HG02763 (cell line): Measurements from ENCODE around the gene CDC42BPB.
"Not testable (repeated sequence)": the region's sequence is repeated elsewhere in the genome, so short reads cannot be mapped to it uniquely, and the experiment has no call there.

Experiments
- ATAC-seq: cut with Tn5 transposase; IDR thresholded peaks from one replicate; pipeline ENCODE4 v1.9.1; 2021; ENCODE audit warnings: mild to moderate bottlenecking, moderate library complexity; ENCODE audit not compliant: unreplicated experiment

The CDC42BPB gene

DNA sequence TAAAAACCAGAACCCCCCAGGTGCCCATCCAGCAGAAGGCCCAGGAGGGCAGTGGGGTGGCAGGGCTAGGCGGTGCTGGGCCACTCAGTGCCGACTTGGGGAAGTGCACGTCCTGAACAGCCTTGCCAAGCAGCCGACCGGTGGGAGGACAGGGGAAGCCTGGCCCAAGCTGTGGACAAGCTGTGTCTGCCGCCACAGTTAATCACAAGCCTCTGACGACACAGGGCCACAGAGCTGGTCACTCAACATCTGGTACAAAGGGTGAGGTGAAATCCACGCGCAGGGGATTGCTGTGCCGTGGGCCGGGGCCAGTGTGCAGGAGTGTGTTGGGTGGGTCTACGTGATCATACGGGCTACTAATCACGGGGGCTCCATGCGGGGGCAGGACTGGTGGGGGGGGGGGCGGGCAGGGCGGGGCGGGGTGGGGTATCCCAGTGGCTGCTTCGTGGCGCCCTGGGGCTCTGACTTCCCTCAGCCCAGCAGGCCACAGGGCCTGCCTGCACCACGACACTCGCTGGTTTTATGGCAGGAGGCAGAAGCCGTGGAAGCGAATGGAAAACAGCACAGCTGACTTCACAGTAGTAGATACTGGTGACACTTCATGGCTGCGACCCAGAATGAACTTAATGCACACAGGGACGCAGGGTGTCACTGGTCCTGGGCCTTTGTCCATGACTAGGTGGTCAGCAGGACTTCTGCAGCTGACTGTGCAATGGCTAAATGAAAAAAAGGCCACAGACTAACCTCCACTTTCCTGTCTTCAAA is 124.7 kb downstream of the CDC42BPB start:
- no peak for ATAC-seq

GRCh38 chr14:102931580-102932285 is 125.6 kb downstream of the CDC42BPB start:
- ATAC-seq: no peak

DNA sequence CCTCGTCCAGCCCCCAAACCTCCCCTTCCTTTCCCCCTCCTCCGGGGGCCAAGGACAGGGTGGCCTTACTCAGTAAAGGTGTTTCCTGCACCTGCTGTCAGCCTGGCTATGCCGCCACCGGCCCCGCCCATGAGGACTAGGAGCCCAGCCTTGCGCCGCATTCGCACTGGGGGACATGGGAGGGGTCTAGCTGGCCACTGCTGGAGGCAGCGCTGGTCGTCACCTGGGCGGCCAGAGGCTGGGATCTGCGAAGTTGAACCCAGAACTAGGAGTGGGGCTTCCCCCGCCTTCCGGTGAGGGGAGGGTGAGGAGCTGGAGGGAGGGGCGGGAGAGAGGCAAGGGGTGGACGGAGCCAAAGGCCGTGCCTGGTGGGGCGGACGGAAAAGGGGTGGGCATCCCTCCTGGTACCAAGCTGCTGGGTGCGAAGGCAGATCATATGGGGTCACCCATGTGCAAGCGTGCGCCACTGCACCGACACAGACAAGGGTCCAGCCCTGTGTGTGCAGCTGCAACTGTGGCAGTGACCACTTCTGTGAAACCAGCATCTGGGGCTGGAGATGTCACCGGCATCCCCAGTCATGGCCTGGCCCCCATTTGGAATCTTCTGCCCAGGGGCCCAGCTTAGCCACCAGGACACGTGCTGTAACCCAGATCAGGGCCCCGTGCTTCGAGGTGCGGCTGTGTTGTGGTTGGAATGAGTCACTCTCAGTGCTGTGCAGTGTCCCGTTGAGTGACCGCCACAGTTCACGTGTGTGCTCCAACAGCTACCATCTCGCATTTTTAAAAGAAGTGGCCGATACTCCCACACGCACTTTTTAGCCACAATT is 126.4 kb downstream of the CDC42BPB start:
- ATAC-seq: no peak

DNA sequence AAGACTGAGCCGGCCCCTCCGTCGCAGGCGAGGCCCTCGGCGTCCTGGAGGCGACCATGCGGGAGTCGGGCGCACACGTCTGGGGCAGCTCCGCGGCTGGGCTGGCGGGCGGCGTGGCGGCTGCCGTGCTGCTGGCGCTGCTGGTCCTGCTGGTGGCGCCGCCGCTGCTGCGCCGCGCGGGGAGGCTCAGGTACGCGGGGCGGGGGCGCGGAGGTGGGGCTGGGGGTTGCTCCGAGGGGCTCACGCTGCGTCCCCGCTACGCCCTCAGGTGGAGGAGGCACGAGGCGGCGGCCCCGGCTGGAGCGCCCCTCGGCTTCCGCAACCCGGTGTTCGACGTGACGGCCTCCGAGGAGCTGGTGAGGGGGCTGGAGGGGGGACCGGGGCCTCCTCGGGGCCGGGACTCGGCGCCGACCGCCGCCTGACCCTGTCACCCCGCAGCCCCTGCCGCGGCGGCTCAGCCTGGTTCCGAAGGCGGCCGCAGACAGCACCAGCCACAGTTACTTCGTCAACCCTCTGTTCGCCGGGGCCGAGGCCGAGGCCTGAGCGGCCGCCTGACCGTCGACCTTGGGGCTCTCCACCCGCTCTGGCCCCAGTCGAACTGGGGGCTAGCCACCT is 127.1 kb downstream of the CDC42BPB start:
- ATAC-seq: no peak

GRCh38 chr14:102929241-102930137 is 127.9 kb downstream of the CDC42BPB start:
- ATAC-seq: no peak

GRCh38 chr14:102928412-102929240 is 128.7 kb downstream of the CDC42BPB start:
- no peak for ATAC-seq

- no peak for ATAC-seq
Observed at GRCh38 chr14:102927878-102928411, 129.4 kb downstream of the CDC42BPB start.

- no peak for ATAC-seq
Observed at GRCh38 chr14:102927346-102927877, 129.9 kb downstream of the CDC42BPB start.

- ATAC-seq: not testable (repeated sequence)
Observed at GRCh38 chr14:102926840-102927239, 130.5 kb downstream of the CDC42BPB start.

DNA sequence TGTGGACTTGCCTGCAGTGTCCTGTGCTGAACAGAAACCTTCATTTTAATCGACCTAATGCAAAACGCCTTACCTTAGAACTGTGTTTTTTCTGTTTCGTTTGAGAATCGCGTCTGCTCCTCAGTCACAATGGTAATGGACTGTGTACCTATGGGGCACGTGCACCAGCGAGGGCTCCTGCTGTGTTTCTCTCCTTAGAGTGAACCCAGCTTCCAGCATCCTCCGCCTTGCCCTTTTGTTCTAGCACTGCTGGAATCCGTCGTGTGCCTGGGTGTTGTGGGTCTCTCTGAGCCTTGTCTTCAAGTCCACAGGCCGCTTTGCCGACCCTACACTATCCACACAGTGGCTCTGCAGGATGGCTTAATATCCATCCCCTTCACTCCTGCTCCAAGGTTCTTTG is 131.2 kb downstream of the CDC42BPB start:
- no peak for ATAC-seq

- ATAC-seq: no peak
Observed at GRCh38 chr14:102925646-102926045, 131.7 kb downstream of the CDC42BPB start.

DNA sequence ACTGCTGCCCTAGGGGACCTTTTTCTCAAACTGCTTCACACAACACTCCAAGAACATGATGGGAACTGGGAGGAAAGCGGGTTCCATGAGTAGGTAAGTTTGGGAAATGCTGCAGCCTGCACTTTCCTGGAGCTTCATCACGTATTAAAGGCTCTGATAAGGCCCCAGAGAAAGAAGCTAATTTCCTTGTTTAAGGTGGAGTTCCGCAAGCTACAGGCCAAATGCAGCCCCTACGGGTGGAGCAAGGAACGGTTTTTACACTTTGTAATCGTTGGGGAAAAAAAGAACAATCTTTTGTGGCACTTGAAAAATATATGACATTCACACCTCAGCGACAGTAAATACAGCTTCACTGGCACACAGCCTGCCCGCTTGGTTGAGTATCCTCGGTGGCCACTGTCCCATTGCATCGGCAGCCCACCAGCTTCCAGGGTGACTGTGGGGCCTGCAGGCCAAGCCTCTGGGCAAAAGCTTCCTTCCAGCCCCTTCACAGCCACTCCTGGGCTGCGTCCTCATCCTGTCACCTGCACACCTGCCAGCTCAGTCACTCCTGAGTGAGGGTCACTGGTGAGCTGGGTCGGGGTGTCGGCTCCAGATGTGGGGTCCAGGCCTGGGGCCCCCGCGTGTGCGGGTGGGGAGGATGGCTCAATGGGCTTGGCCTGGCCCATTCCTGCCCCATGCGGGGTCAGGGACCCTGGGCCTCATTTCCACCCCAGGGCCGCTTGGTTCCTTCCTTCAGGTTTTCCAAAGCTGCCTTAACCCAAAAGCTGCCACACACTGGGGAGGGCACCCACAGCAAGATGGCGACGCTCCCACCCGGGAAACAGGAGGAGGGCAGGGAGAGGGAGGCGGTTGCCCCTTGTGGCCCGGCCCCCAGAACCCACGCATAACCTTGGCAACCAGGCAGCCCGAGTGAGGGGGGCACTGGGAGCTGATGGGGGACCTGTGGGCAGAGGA is 132.4 kb downstream of the CDC42BPB start:
- no peak for ATAC-seq

DNA sequence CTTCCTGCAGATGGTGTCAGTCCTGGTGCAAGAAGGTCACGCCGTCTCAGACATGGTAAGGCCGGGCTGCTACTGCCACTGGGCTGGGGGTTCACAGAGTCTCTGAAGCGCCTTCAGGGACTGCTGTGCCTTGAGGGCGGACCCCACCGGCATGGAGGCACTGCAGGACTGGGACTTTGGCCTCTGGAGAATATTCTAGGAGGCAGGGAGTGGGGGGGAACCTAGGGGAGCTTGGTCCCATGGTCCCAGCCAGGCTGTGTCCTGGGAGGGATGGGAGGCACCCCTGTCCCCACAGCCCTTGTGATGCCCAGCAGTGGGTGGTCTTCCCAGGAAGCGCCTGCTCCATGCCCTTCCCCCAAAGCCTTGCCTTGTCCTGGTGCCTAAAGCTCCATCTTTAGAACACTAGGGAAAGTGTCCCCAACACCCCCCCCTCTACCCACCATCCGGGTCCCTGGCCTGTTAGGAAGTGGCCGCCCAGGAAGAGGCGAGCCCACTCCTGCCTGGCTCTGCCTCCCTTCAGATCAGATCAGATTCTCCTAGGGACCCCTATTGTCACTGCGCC is 133.3 kb downstream of the CDC42BPB start:
- no peak for ATAC-seq

DNA sequence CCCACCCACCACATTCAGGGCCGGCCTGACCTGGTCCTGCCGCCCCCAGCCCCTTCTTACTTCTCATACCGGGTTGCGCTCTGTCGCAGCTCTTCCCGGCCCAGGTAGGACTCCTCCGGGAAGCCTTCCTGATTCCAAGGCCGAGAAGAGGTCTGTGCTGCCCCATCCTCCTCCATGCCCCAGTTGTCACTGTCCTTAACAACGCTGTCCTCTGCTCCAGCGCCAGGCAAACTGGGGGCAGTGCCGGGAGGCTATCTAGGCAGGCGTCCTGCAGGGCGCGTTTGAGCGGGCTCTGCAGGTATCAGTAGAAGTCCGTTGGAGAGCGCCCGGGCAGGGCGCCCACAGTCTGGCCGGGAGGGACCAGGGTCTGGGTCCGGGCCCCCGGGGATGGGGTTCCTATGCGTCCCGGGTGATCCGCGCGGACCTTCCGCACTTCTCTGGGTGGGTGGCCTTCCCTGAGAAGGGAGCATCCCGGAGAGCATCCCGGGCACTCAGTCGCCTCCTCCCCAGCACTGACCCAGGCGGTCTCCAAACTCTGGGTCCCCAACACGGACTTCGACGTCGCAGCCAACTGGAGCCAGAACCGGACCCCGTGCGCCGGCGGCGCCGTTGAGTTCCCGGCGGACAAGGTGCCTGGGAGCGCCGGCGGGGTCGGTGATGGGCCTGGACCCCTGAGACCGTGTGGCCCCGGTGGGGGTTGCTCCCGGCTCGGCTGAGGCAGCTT is 134.0 kb downstream of the CDC42BPB start:
- no peak for ATAC-seq

DNA sequence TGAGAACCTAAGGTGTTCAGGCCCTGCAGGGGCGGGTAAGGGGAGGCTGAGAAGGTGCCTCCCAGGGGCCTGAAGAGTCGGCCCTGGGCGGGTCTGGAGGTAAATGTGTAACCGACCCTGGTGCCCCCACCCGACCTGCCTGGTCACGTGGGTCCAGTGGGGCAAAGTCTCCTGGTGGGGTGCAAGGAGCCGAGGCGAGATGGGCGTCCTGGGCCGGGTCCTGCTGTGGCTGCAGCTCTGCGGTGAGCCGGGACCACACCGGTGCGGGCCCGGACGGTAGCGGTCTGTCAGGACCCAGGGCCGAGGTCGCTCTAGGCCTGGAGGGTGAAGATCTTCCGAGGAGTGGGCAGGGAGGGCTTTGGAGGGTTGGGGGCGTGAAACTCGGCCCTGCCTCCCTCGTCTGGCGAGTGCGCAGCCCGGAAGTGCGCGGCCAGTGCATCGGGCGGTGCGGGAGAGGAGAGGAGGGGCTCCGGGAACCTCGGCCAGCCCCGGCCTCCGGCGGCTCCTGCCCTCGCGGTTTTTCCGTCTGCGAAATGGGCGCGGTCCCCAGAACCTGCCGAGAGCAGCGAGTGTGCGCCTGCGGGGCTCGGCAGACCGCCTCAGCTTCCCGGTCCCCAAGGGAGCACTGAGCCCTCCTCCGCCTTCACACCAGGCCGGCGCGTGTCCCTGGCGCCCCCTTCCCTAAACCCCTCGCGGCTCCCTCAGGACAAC is 134.7 kb downstream of the CDC42BPB start, which contains the start of gene AMN:
Gene AMN (plus strand): TSS at position 174 of the 711 bp plus-strand sequence. CDS start 26 bp downstream, at position 200.
- ATAC-seq: no peak

- ATAC-seq: no peak
Observed at GRCh38 chr14:102920998-102921304, 136.4 kb downstream of the CDC42BPB start.
